PFSK-1 (cell line): Measurements from ENCODE around the gene TEX29.

ENCODE experiments used
- FOXP2 ChIP-seq: optimal IDR thresholded peaks from 2 replicates; pipeline ENCODE3; 2011; ENCODE audit warnings: borderline replicate concordance, control low read depth, inconsistent platforms; ENCODE audit not compliant: insufficient read depth; ENCODE audit errors: extremely low read length, extremely low read depth
- POLR2AphosphoS5 ChIP-seq: IDR thresholded peaks from 2 replicates; pipeline ENCODE4 v1.6.1; 2012; ENCODE audit warnings: low read depth, mild to moderate bottlenecking, control low read depth, low read length, moderate library complexity
- SIN3A ChIP-seq: IDR thresholded peaks from 2 replicates; pipeline ENCODE4 v1.6.1; 2012; ENCODE audit warnings: mild to moderate bottlenecking, low read length, moderate library complexity, borderline replicate concordance; ENCODE audit not compliant: insufficient read depth
- TAF1 ChIP-seq: IDR thresholded peaks from 2 replicates; pipeline ENCODE4 v1.6.1; 2012; ENCODE audit warnings: low read length, control low read depth, borderline replicate concordance; ENCODE audit not compliant: insufficient read depth
- TF ChIP-seq, protein P1 (sequence below), 2 experiments: IDR thresholded peaks; 2 replicates each; pipeline versions ENCODE4 v1.6.1 to v1.8.0; 2011 to 2012; ENCODE audit warnings: low read depth in 2 of 2, low read length in 2 of 2, control low read depth in 1 of 2, inconsistent platforms in 1 of 2, mild to moderate bottlenecking in 1 of 2, moderate library complexity in 1 of 2; ENCODE audit not compliant: insufficient read depth in 1 of 2

The TEX29 gene

GRCh38 chr13:111393221-111393790, 72.9 kb downstream of the TEX29 start:
- TF ChIP-seq, protein P1, sequence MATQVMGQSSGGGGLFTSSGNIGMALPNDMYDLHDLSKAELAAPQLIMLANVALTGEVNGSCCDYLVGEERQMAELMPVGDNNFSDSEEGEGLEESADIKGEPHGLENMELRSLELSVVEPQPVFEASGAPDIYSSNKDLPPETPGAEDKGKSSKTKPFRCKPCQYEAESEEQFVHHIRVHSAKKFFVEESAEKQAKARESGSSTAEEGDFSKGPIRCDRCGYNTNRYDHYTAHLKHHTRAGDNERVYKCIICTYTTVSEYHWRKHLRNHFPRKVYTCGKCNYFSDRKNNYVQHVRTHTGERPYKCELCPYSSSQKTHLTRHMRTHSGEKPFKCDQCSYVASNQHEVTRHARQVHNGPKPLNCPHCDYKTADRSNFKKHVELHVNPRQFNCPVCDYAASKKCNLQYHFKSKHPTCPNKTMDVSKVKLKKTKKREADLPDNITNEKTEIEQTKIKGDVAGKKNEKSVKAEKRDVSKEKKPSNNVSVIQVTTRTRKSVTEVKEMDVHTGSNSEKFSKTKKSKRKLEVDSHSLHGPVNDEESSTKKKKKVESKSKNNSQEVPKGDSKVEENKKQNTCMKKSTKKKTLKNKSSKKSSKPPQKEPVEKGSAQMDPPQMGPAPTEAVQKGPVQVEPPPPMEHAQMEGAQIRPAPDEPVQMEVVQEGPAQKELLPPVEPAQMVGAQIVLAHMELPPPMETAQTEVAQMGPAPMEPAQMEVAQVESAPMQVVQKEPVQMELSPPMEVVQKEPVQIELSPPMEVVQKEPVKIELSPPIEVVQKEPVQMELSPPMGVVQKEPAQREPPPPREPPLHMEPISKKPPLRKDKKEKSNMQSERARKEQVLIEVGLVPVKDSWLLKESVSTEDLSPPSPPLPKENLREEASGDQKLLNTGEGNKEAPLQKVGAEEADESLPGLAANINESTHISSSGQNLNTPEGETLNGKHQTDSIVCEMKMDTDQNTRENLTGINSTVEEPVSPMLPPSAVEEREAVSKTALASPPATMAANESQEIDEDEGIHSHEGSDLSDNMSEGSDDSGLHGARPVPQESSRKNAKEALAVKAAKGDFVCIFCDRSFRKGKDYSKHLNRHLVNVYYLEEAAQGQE (IDR thresholded peaks at IDR 0.05; ENCODE audit: insufficient read depth in 1 of 2, low read depth in 2 of 2, low read length in 2 of 2): no peak
- TF ChIP-seq POLR2AphosphoS5 (no peak), SIN3A (no peak), TAF1 (no peak), FOXP2 (no peak)
